Measurements from ENCODE around the gene HDAC4.
A peak's percentile ranks its signal among the peaks of the same experiment; 100 is the strongest.

Gene HDAC4

DNA sequence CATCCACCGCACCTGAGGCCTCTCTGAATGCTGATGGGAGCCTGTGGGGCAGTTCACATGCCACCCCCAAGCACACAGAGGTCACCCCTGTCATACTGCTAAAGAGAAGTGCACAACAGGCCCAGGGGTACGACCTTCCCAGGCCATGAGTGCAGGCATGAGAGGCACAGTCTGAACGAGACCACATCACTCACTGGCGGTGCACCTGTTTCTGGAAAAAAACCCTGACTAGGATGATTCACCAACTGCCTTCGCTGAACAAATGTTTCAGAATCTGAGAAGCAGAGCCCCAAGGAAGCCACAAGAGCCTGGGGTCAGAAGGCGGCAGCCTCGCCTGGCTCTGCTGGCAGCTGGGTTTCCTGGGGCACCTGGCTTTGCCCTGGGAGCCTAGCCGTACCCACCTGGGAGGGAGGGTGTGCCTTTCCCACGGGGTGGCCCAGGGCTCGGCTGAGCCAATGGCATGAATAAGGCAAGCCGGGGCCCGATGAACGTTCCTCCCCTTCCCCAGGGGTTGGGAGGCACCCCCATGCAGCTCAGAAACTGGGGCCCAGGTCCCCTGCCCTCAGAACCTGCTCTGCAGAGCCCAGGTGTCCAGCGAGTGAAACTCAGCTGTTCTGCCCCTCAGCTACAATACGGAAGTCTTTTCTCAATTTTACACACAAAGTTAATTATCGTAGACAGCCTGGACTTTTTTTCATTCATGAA, 73.8 kb downstream of the HDAC4 start (continued):
- TF ChIP-seq, protein P1, sequence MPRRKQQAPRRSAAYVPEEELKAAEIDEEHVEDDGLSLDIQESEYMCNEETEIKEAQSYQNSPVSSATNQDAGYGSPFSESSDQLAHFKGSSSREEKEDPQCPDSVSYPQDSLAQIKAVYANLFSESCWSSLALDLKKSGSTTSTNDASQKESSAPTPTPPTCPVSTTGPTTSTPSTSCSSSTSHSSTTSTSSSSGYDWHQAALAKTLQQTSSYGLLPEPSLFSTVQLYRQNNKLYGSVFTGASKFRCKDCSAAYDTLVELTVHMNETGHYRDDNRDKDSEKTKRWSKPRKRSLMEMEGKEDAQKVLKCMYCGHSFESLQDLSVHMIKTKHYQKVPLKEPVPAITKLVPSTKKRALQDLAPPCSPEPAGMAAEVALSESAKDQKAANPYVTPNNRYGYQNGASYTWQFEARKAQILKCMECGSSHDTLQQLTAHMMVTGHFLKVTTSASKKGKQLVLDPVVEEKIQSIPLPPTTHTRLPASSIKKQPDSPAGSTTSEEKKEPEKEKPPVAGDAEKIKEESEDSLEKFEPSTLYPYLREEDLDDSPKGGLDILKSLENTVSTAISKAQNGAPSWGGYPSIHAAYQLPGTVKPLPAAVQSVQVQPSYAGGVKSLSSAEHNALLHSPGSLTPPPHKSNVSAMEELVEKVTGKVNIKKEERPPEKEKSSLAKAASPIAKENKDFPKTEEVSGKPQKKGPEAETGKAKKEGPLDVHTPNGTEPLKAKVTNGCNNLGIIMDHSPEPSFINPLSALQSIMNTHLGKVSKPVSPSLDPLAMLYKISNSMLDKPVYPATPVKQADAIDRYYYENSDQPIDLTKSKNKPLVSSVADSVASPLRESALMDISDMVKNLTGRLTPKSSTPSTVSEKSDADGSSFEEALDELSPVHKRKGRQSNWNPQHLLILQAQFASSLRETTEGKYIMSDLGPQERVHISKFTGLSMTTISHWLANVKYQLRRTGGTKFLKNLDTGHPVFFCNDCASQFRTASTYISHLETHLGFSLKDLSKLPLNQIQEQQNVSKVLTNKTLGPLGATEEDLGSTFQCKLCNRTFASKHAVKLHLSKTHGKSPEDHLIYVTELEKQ (tag by site-specific recombination; IDR thresholded peaks at IDR 0.05; ENCODE audit: borderline replicate concordance): no peak
- no peak for TF ChIP-seq ZNF174 (tag by site-specific recombination; IDR thresholded peaks at IDR 0.05)
- no peak for TF ChIP-seq ZBTB7A (tag by site-specific recombination; IDR thresholded peaks at IDR 0.05; ENCODE audit: low read depth)
- TF ChIP-seq FEZF1 (tag by site-specific recombination; IDR thresholded peaks at IDR 0.05): no peak
- TF ChIP-seq ZNF501 (tag by site-specific recombination; IDR thresholded peaks at IDR 0.05): no peak
- TF ChIP-seq ZNF214 (tag by site-specific recombination; IDR thresholded peaks at IDR 0.05; ENCODE audit: borderline replicate concordance): no peak

DNA sequence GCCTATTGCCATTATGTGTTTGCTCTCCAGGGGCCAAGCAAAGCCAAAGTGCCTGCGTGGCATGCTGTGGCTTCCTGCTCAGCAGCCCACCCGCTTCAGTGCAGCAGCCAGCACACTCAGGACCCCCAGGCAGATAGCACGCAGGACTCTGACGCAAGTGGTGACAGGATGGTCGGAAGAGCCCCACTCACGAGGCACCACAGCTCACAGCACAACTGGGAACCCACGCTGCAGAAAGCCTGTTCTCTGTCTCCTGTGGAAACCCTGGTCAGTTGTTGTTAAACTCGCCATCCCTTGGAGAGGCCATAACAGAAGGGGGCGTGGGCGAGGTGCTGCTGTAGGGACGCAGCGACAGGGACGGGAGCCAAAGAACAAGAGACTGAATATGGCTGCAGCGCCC, 76.4 kb downstream of the HDAC4 start:
- Histone ChIP-seq H3K4me3 (ENCODE audit: low read depth, low read length) (no peak overlapping the region), H3K36me3 (ENCODE audit: control insufficient read depth in 2 of 2, insufficient read depth in 1 of 2, low read length in 2 of 2) (no peaks in the 10 kb centered on the region; a peak in 1 of 3 replicates), H3K27ac (ENCODE audit: extremely low read depth, low read depth, low read length) (no peak overlapping the region), H3K9me3 (ENCODE audit: control insufficient read depth, insufficient read depth, low read depth, low read length) (no peaks in the 10 kb centered on the region), H3K4me1 (ENCODE audit: control insufficient read depth, insufficient read depth, low read length) (peaks cover 10% of the 10 kb centered on the region)
- TF ChIP-seq ZEB2 (tag by site-specific recombination; IDR thresholded peaks at IDR 0.05) (no peak), ZNF341 (tag by site-specific recombination; IDR thresholded peaks at IDR 0.05; ENCODE audit: low read depth) (peak; percentile 28; the same call in 1 of the 2 replicates), ZIC2 (tag by site-specific recombination; IDR thresholded peaks at IDR 0.05) (peak; percentile 80)
- ChIA-PET POLR2A (no interaction called here), CTCF (no interaction called here)

DNA sequence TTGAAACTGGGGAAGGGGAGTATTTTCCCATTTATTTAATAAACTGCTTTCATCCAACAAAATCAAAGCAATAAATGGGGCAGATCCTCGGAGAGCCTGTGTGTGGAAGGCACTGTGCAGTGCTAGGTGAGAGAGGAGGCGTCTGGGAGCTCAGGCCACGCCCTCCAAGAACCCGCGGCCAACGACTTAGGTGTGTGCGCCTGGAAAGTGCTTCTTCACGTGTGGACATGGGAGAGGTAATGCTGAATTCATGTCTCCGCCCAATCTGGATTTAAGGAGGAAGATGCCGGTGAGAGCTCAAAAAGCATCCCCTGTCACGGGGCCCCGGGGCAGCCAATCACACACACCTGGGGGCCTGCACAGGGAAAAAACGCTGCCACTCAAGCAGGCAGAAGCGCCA, 77.4 kb downstream of the HDAC4 start:
- Histone ChIP-seq H3K9me3 (ENCODE audit: control insufficient read depth, insufficient read depth, low read depth, low read length) (no peaks in the 10 kb centered on the region), H3K36me3 (ENCODE audit: control insufficient read depth in 2 of 2, insufficient read depth in 1 of 2, low read length in 2 of 2) (no peaks in the 10 kb centered on the region; a peak in 1 of 3 replicates), H3K27ac (ENCODE audit: extremely low read depth, low read depth, low read length) (no peak overlapping the region), H3K4me1 (ENCODE audit: control insufficient read depth, insufficient read depth, low read length) (peaks cover 10% of the 10 kb centered on the region), H3K4me3 (ENCODE audit: low read depth, low read length) (no peak overlapping the region)
- TF ChIP-seq ZFP3 (tag by site-specific recombination; IDR thresholded peaks at IDR 0.05; ENCODE audit: low read depth) (no peak), ZXDB (tag by site-specific recombination; IDR thresholded peaks at IDR 0.05) (no peak), ZBTB8A (tag by site-specific recombination; IDR thresholded peaks at IDR 0.05) (no peak), ZNF292 (tag by site-specific recombination; IDR thresholded peaks at IDR 0.05; ENCODE audit: borderline replicate concordance, low read depth) (no peak), ZNF10 (tag by site-specific recombination; IDR thresholded peaks at IDR 0.05) (no peak), ZNF600 (tag by site-specific recombination; IDR thresholded peaks at IDR 0.05) (no peak), ZNF169 (tag by site-specific recombination; IDR thresholded peaks at IDR 0.05) (no peak), ZBTB20 (tag by site-specific recombination; IDR thresholded peaks at IDR 0.05) (no peak)
- TF ChIP-seq, protein P2, sequence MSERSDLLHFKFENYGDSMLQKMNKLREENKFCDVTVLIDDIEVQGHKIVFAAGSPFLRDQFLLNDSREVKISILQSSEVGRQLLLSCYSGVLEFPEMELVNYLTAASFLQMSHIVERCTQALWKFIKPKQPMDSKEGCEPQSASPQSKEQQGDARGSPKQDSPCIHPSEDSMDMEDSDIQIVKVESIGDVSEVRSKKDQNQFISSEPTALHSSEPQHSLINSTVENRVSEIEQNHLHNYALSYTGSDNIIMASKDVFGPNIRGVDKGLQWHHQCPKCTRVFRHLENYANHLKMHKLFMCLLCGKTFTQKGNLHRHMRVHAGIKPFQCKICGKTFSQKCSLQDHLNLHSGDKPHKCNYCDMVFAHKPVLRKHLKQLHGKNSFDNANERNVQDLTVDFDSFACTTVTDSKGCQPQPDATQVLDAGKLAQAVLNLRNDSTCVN (tag by site-specific recombination; optimal IDR thresholded peaks at IDR 0.05): no peak
- TF ChIP-seq, protein P3, sequence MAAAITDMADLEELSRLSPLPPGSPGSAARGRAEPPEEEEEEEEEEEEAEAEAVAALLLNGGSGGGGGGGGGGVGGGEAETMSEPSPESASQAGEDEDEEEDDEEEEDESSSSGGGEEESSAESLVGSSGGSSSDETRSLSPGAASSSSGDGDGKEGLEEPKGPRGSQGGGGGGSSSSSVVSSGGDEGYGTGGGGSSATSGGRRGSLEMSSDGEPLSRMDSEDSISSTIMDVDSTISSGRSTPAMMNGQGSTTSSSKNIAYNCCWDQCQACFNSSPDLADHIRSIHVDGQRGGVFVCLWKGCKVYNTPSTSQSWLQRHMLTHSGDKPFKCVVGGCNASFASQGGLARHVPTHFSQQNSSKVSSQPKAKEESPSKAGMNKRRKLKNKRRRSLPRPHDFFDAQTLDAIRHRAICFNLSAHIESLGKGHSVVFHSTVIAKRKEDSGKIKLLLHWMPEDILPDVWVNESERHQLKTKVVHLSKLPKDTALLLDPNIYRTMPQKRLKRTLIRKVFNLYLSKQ (tag by site-specific recombination; IDR thresholded peaks at IDR 0.05; ENCODE audit: borderline replicate concordance): no peak
- TF ChIP-seq, protein P4, sequence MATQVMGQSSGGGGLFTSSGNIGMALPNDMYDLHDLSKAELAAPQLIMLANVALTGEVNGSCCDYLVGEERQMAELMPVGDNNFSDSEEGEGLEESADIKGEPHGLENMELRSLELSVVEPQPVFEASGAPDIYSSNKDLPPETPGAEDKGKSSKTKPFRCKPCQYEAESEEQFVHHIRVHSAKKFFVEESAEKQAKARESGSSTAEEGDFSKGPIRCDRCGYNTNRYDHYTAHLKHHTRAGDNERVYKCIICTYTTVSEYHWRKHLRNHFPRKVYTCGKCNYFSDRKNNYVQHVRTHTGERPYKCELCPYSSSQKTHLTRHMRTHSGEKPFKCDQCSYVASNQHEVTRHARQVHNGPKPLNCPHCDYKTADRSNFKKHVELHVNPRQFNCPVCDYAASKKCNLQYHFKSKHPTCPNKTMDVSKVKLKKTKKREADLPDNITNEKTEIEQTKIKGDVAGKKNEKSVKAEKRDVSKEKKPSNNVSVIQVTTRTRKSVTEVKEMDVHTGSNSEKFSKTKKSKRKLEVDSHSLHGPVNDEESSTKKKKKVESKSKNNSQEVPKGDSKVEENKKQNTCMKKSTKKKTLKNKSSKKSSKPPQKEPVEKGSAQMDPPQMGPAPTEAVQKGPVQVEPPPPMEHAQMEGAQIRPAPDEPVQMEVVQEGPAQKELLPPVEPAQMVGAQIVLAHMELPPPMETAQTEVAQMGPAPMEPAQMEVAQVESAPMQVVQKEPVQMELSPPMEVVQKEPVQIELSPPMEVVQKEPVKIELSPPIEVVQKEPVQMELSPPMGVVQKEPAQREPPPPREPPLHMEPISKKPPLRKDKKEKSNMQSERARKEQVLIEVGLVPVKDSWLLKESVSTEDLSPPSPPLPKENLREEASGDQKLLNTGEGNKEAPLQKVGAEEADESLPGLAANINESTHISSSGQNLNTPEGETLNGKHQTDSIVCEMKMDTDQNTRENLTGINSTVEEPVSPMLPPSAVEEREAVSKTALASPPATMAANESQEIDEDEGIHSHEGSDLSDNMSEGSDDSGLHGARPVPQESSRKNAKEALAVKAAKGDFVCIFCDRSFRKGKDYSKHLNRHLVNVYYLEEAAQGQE (tag by site-specific recombination; IDR thresholded peaks at IDR 0.05): no peak
- POLR2A ChIA-PET: no interaction called here
- CTCF ChIA-PET: no interaction called here
